CD4-positive, alpha-beta T cell (primary cell): Measurements from ENCODE around the gene S100A16. TPM values are rescaled to one million over a fixed set of nuclear protein-coding genes. Genes with fewer than 3 reads are reported as not detected.

Experiments
- ATAC-seq: fragments of 200-7000 bp; cut with Tn5 transposase; one replicate; pipeline ENCODE4 v1.10.0; 2022; ENCODE audit warnings: mild to moderate bottlenecking; ENCODE audit not compliant: poor library complexity
- CTCF ChIA-PET: fragments of 350-600 bp; sonication (Branson Sonifier 250); formaldehyde crosslinking; loops from one replicate; lab custom pipeline; 2021; ENCODE audit warnings: antibody characterized with exemption, inconsistent platforms; lab: Charles Lee
- POLR2A ChIA-PET: fragments of 350-600 bp; sonication (Branson Sonifier 250); formaldehyde crosslinking; loops from one replicate; lab custom pipeline; 2021; ENCODE audit warnings: antibody characterized with exemption, inconsistent platforms; lab: Charles Lee
- DNase-seq, 14 experiments: peaks; one replicate each; pipeline ENCODE4 v3.0.0-alpha.2; 2013 to 2020; ENCODE audit warnings: mixed read lengths in 2 of 14
- H3K27ac ChIP-seq, 2 donors: one replicate each; pipeline versions ENCODE4 v1.5.1 to v1.7.0; 2013; ENCODE audit warnings: low read length in 2 of 2, low read depth in 1 of 2, mild to moderate bottlenecking in 1 of 2
- H3K27me3 ChIP-seq, 2 experiments: 1 replicate in 1 of 2; 2 replicates in 1 of 2; pipeline versions ENCODE4 v1.6.1 to v1.7.0; 2013; ENCODE audit warnings: low read length in 2 of 2, control low read depth in 1 of 2, mild to moderate bottlenecking in 1 of 2, moderate library complexity in 1 of 2; ENCODE audit not compliant: insufficient read depth in 2 of 2, control insufficient read depth in 1 of 2
- H3K36me3 ChIP-seq: one replicate; pipeline ENCODE4 v1.6.1; 2013; ENCODE audit warnings: low read length, control low read depth; ENCODE audit not compliant: insufficient read depth
- H3K4me1 ChIP-seq: one replicate; pipeline ENCODE4 v1.6.1; 2013; ENCODE audit warnings: low read length, control low read depth; ENCODE audit not compliant: insufficient read depth
- H3K4me3 ChIP-seq: one replicate; pipeline ENCODE4 v1.5.1; 2013; ENCODE audit warnings: mild to moderate bottlenecking, low read length, moderate library complexity
- H3K9me3 ChIP-seq, 2 experiments: 1 replicate in 1 of 2; 2 replicates in 1 of 2; pipeline versions ENCODE4 v1.6.1 to v1.7.0; 2013; ENCODE audit warnings: low read length in 2 of 2, mild to moderate bottlenecking in 2 of 2, control low read depth in 1 of 2, moderate library complexity in 1 of 2; ENCODE audit not compliant: control insufficient read depth in 1 of 2, insufficient read depth in 1 of 2
- H3K27ac Mint-ChIP-seq: one replicate; pipeline ENCODE4 v1.8.0; 2020; ENCODE audit warnings: mixed read lengths
- H3K27me3 Mint-ChIP-seq: one replicate; pipeline ENCODE4 v1.8.0; 2021; ENCODE audit warnings: mixed read lengths
- H3K36me3 Mint-ChIP-seq: one replicate; pipeline ENCODE4 v1.8.0; 2021; ENCODE audit warnings: low read depth, mixed read lengths
- H3K4me1 Mint-ChIP-seq: one replicate; pipeline ENCODE4 v1.8.0; 2021; ENCODE audit warnings: low read depth, mixed read lengths
- H3K4me3 Mint-ChIP-seq: one replicate; pipeline ENCODE4 v1.8.0; 2020; ENCODE audit warnings: mild to moderate bottlenecking, mixed read lengths
- H3K9me3 Mint-ChIP-seq: one replicate; pipeline ENCODE4 v1.8.0; 2020; ENCODE audit warnings: mixed read lengths
- intact Hi-C, 2 experiments: fragments of 100-400 bp; cut with DNase I in 1 of 2; cut with micrococcal nuclease in 1 of 2; formaldehyde crosslinking; loops; one replicate each; pipeline versions ENCODE4 v1.15.1 to v1.9.0; 2023 to 2025; cut with DNase I, micrococcal nuclease
- total RNA-seq, 174 experiments: library from RNA in 2 of 174; stranded (reverse) in 2 of 174; gene quantifications; one replicate each; pipeline ENCODE4 v1.2.3 and lab custom pipeline; 2021 to 2026
- TF ChIP-seq, protein P1 (sequence below): fragments of 200-600 bp; IDR thresholded peaks from one replicate; pipeline ENCODE4 v1.8.0; 2022; ENCODE audit warnings: antibody characterized with exemption, mild to moderate bottlenecking

Gene S100A16
- total RNA-seq, 2 experiments from 2014 or later, result not detected

DNA sequence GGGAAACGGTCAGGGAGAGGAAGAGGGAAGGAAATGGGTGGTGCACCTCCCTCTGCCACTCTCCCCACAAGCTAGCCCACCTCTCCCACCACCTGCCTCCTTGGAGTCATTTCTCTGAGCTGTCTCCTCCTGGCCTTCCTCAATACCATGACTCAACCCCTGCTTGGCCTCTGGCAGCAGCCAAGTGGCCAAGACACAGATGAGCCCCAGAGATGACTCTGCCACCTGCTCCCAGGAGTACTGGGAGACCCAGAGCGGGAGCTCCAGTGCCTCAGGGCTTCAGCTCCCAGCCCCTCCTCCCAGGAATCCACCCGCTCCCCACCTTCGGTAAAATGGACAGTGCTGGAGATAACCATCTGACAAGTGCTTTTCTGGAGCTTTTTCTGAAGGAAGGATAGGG is 2.6 kb downstream of the S100A16 start:
- H3K9me3 ChIP-seq, result no peaks in the 10 kb centered on the region
- ATAC-seq, result no peak
- intact Hi-C loops, result no loop called here
- Mint-ChIP-seq H3K4me3 (no peak overlapping the region), H3K36me3 (no peaks in the 10 kb centered on the region), H3K27me3 (no peaks in the 10 kb centered on the region), H3K4me1 (no peaks in the 10 kb centered on the region), H3K27ac (no peak overlapping the region), H3K9me3 (no peaks in the 10 kb centered on the region)
- CTCF ChIA-PET, result no interaction called here
- no peaks in the 10 kb centered on the region for H3K4me1 ChIP-seq
- POLR2A ChIA-PET, result no interaction called here
- H3K4me3 ChIP-seq, result no peak overlapping the region
- no peaks in the 10 kb centered on the region for H3K36me3 ChIP-seq
- TF ChIP-seq, protein P1, sequence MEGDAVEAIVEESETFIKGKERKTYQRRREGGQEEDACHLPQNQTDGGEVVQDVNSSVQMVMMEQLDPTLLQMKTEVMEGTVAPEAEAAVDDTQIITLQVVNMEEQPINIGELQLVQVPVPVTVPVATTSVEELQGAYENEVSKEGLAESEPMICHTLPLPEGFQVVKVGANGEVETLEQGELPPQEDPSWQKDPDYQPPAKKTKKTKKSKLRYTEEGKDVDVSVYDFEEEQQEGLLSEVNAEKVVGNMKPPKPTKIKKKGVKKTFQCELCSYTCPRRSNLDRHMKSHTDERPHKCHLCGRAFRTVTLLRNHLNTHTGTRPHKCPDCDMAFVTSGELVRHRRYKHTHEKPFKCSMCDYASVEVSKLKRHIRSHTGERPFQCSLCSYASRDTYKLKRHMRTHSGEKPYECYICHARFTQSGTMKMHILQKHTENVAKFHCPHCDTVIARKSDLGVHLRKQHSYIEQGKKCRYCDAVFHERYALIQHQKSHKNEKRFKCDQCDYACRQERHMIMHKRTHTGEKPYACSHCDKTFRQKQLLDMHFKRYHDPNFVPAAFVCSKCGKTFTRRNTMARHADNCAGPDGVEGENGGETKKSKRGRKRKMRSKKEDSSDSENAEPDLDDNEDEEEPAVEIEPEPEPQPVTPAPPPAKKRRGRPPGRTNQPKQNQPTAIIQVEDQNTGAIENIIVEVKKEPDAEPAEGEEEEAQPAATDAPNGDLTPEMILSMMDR, result no peak
- no peak for DNase-seq
- H3K27ac ChIP-seq, result no peak overlapping the region
- no peaks in the 10 kb centered on the region for H3K27me3 ChIP-seq

DNA sequence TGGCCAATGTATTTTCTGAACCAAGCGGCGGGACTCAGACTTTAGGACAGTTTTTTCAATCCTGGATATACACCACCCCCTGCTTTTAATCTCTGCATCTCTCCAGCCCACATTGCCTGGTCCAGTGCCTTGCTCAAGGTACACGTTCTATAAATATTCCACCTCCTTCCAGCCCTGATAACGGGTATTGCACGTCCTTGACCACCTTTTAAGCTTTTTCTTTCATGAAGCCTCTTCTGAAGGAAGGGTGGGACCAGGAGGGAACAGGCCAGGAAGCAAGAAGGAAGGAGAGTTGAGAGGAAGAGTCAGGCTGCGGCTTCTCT is 3.4 kb downstream of the S100A16 start:
- H3K36me3 ChIP-seq, result no peaks in the 10 kb centered on the region
- Mint-ChIP-seq H3K27ac (no peak overlapping the region), H3K9me3 (no peaks in the 10 kb centered on the region), H3K4me1 (no peaks in the 10 kb centered on the region), H3K27me3 (no peaks in the 10 kb centered on the region), H3K4me3 (no peak overlapping the region), H3K36me3 (no peaks in the 10 kb centered on the region)
- TF ChIP-seq, protein P1, result no peak
- H3K9me3 ChIP-seq, result no peaks in the 10 kb centered on the region
- ATAC-seq, result no peak
- no peaks in the 10 kb centered on the region for H3K4me1 ChIP-seq
- no peaks in the 10 kb centered on the region for H3K27me3 ChIP-seq
- H3K27ac ChIP-seq, result no peak overlapping the region
- CTCF ChIA-PET, result no interaction called here
- POLR2A ChIA-PET, result no interaction called here
- DNase-seq, result no peak
- H3K4me3 ChIP-seq, result no peak overlapping the region
- intact Hi-C loops, result no loop called here

DNA sequence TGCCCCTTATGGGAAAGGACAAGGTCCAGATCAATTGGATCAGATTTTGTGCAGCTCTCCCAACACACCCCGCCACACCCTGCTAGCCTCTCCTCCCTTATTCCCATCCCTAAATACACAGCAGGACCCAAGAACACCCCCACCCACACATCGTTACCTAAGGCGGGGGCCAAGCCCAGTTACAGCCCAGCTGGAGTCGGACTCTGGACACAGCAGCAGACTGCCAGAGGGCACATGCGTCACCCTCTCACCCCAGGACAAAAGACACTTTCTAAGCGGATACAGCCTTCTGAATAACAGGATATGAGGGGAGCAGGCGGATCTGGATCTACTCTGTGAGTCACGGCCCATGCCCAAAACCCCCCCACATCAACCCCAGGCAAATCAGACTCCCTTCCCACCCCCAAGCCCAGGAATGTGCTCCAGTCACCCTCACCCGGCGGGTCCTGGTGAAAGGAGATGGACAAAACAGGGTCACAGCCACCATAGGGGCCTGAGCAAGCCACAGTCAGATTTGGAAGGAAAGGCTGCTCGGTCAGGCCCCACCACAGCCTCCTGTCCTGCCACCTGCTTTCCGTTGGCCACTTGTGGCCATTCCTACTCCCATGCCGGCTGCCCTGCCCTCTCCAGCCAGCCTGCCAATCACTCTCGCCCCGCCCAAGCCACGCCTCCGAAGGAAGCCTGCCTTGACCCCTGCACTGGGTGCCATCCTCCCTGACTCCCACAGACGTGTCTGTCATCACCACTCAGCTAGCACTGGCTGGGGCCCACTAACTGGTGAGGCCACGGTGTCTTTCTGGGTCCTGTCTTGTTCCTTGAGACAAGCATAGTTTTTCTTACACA is 4.0 kb downstream of the S100A16 start:
- no peaks in the 10 kb centered on the region for H3K4me1 ChIP-seq
- DNase-seq, result no peak
- H3K4me3 ChIP-seq, result no peak overlapping the region
- intact Hi-C loops, result no loop called here
- Mint-ChIP-seq H3K27ac (no peak overlapping the region), H3K4me3 (no peak overlapping the region), H3K36me3 (no peaks in the 10 kb centered on the region), H3K9me3 (no peaks in the 10 kb centered on the region), H3K27me3 (no peaks in the 10 kb centered on the region), H3K4me1 (no peaks in the 10 kb centered on the region)
- H3K27me3 ChIP-seq, result no peaks in the 10 kb centered on the region
- H3K27ac ChIP-seq, result no peak overlapping the region
- POLR2A ChIA-PET, result no interaction called here
- no peak for ATAC-seq
- H3K9me3 ChIP-seq, result no peaks in the 10 kb centered on the region
- H3K36me3 ChIP-seq, result no peaks in the 10 kb centered on the region
- CTCF ChIA-PET, result no interaction called here
- TF ChIP-seq, protein P1, result no peak
